K562 (cell line): Measurements from ENCODE around the gene AP3M1. TPM values are rescaled to one million over a fixed set of nuclear protein-coding genes. Genes with fewer than 3 reads are reported as not detected.

ENCODE experiments used
- ATAC-seq: fragments of 200-7000 bp; cut with Tn5 transposase; 3 replicates; pipeline ENCODE4 v1.9.1; 2020; ENCODE audit warnings: moderate library complexity
- BruUV-seq: library from RNA; stranded (reverse); fragments of 400-500 nt; replicated peaks from 2 replicates; lab custom pipeline; 2021; lab: Mats Ljungman, UMichigan
- CTCF ChIA-PET: fragments of 300-600 bp; formaldehyde crosslinking; extraction: SDS; loops from one replicate; lab custom pipeline; 2021; ENCODE audit warnings: low intra/inter-chr PET ratio; lab: Yijun Ruan, JAX
- POLR2A ChIA-PET: fragments of 300-600, 350-650 bp; sonication (Branson Sonifier 250); formaldehyde crosslinking; extraction: SDS; loops from one replicate; lab custom pipeline; 2021; ENCODE audit warnings: antibody characterized with exemption, inconsistent platforms; lab: Yijun Ruan, JAX
- DNase-seq, 4 experiments: peaks; one replicate each; pipeline versions ENCODE4 v3.0.0 to v3.0.0-alpha.2; 2011 to 2018; ENCODE audit warnings: low spot score in 3 of 4, mixed read lengths in 3 of 4; ENCODE audit errors: extremely low read depth in 1 of 4
- FAIRE-seq: peaks from 2 replicates; lab custom pipeline; 2011; peaks lifted over from hg19 to GRCh38; lab: Jason Lieb, UNC
- H2AFZ ChIP-seq: 2 replicates; pipeline ENCODE4 v1.6.0; 2011; ENCODE audit warnings: low read depth, low read length, control low read depth, inconsistent platforms
- H3K27ac ChIP-seq: fragments of 200-600 bp; 3 replicates; pipeline ENCODE4 v1.8.0; 2011; ENCODE audit warnings: low read depth, mild to moderate bottlenecking, control low read depth, inconsistent platforms, low read length, moderate library complexity, mixed read lengths; ENCODE audit errors: extremely low read depth
- H3K27me3 ChIP-seq, 2 experiments: fragments of 300-600 bp in 1 of 2; 2 replicates in 1 of 2; 3 replicates in 1 of 2; pipeline versions ENCODE4 v1.6.0 to v1.8.0; 2011; ENCODE audit warnings: inconsistent platforms in 2 of 2, low read length in 2 of 2, mild to moderate bottlenecking in 1 of 2, mixed read lengths in 1 of 2, moderate library complexity in 1 of 2; ENCODE audit not compliant: control insufficient read depth in 2 of 2, insufficient read depth in 2 of 2
- H3K36me3 ChIP-seq: fragments of 300-600 bp; 3 replicates; pipeline ENCODE4 v1.8.0; 2011; ENCODE audit warnings: mild to moderate bottlenecking, low read length, inconsistent platforms; ENCODE audit not compliant: control insufficient read depth, insufficient read depth
- H3K4me1 ChIP-seq, 2 experiments: fragments of 200-600 bp in 1 of 2; replicated peaks in 1 of 2; 2 replicates in 1 of 2; 3 replicates in 1 of 2; pipeline versions ENCODE4 v1.5.1 to v1.8.0; 2011; ENCODE audit warnings: inconsistent platforms in 2 of 2, low read length in 2 of 2, mild to moderate bottlenecking in 1 of 2, mixed read lengths in 1 of 2, moderate library complexity in 1 of 2; ENCODE audit not compliant: control insufficient read depth in 2 of 2, insufficient read depth in 2 of 2
- H3K4me2 ChIP-seq: 2 replicates; pipeline ENCODE4 v1.6.1; 2011; ENCODE audit warnings: low read length, control low read depth, inconsistent platforms, mixed read lengths; ENCODE audit not compliant: insufficient read depth
- H3K4me3 ChIP-seq: fragments of 200-600 bp; sonication (generic), shearing (Covaris generic); 2 replicates; pipeline ENCODE4 v1.5.1; 2016; ENCODE audit warnings: control low read depth, inconsistent platforms
- H3K79me2 ChIP-seq: fragments of 200-600 bp; 3 replicates; pipeline ENCODE4 v1.8.0; 2011; ENCODE audit warnings: low read length, inconsistent platforms; ENCODE audit not compliant: control insufficient read depth, insufficient read depth
- H3K9ac ChIP-seq, 2 experiments: 2 replicates each; pipeline versions ENCODE4 v1.6.0 to v1.6.1; 2011; ENCODE audit warnings: low read depth in 2 of 2, low read length in 2 of 2, control low read depth in 1 of 2, inconsistent platforms in 1 of 2, mild to moderate bottlenecking in 1 of 2, mixed read lengths in 1 of 2; ENCODE audit not compliant: insufficient read depth in 1 of 2
- H3K9me1 ChIP-seq: one replicate; pipeline ENCODE4 v1.6.0; 2011; ENCODE audit warnings: inconsistent platforms, mild to moderate bottlenecking, low read length, moderate library complexity; ENCODE audit not compliant: control insufficient read depth, insufficient read depth
- H3K9me3 ChIP-seq: replicated peaks from 2 replicates; pipeline ENCODE4 v1.5.1; 2011; ENCODE audit warnings: low read depth, low read length, inconsistent platforms; ENCODE audit not compliant: control insufficient read depth, insufficient read depth
- H4K20me1 ChIP-seq: replicated peaks from 2 replicates; pipeline ENCODE4 v1.6.1; 2011; ENCODE audit warnings: low read length, inconsistent platforms, mixed read lengths; ENCODE audit not compliant: control insufficient read depth, insufficient read depth
- CBX3 ChIP-seq, 2 experiments: IDR thresholded peaks; 1 replicate in 1 of 2; 2 replicates in 1 of 2; pipeline ENCODE4 v1.6.1; 2012; ENCODE audit warnings: inconsistent platforms in 2 of 2, low read length in 2 of 2, borderline replicate concordance in 1 of 2, control low read depth in 1 of 2
- CEBPG ChIP-seq, 3 experiments: fragments of 200-800 bp in 1 of 3; sonication (Bioruptor generic) in 1 of 3; sonication (generic) in 1 of 3; formaldehyde crosslinking in 1 of 3; IDR thresholded peaks in 2 of 3; conservative IDR thresholded peaks in 1 of 3; 2 replicates each; pipeline versions ENCODE4 v1.6.1 to v1.8.0; 2016 to 2022; ENCODE audit warnings: missing compliant biosample characterization in 2 of 3, missing genetic modification characterization in 2 of 3, mild to moderate bottlenecking in 1 of 3, missing genetic modification reagents in 1 of 3
- ELF1 ChIP-seq: fragments of 200-800 bp; sonication (Bioruptor generic); IDR thresholded peaks from 2 replicates; pipeline ENCODE4 v1.6.1; 2016; ENCODE audit warnings: missing genetic modification characterization, missing compliant biosample characterization
- FOXA3 ChIP-seq, 2 experiments: fragments of 450-650 bp in 1 of 2; sonication (generic) in 1 of 2; formaldehyde crosslinking; IDR thresholded peaks in 1 of 2; conservative IDR thresholded peaks in 1 of 2; 2 replicates each; pipeline versions ENCODE4 v1.4.0 to v1.8.0; 2020 to 2022; ENCODE audit warnings: mild to moderate bottlenecking in 2 of 2, missing genetic modification reagents in 1 of 2
- GTF2E2 ChIP-seq: fragments of 200-800 bp; sonication (Bioruptor generic); IDR thresholded peaks from 2 replicates; pipeline ENCODE4 v1.6.1; 2016; ENCODE audit warnings: missing genetic modification characterization, missing compliant biosample characterization
- POLR2H ChIP-seq: IDR thresholded peaks from 2 replicates; pipeline ENCODE4 v1.6.1; 2016; ENCODE audit warnings: missing genetic modification characterization, low read depth, mild to moderate bottlenecking, control low read depth, missing compliant biosample characterization, moderate library complexity
- SRF ChIP-seq, 2 experiments: fragments of 250-450, 450-650 bp in 1 of 2; sonication (Bioruptor Pico) in 1 of 2; sonication (generic) in 1 of 2; formaldehyde crosslinking; IDR thresholded peaks; 2 replicates each; pipeline versions ENCODE4 v1.5.0 to v1.5.1; 2020 to 2022; ENCODE audit warnings: mild to moderate bottlenecking in 1 of 2, missing genetic modification reagents in 1 of 2
- TOE1 ChIP-seq, 2 experiments: fragments of 450-650 bp in 1 of 2; sonication (generic) in 1 of 2; formaldehyde crosslinking in 1 of 2; IDR thresholded peaks; 2 replicates each; pipeline versions ENCODE4 v1.7.1 to v1.8.0; 2016 to 2022; ENCODE audit warnings: borderline replicate concordance in 2 of 2, mild to moderate bottlenecking in 2 of 2, antibody characterized with exemption in 1 of 2, inconsistent platforms in 1 of 2, low read depth in 1 of 2, missing genetic modification reagents in 1 of 2, moderate library complexity in 1 of 2
- ZFP1 ChIP-seq: fragments of 450-650 bp; formaldehyde crosslinking; IDR thresholded peaks from 2 replicates; pipeline ENCODE4 v1.4.0; 2020; ENCODE audit warnings: mild to moderate bottlenecking, mixed read lengths
- ZNF217 ChIP-seq: sonication (generic); formaldehyde crosslinking; IDR thresholded peaks from 2 replicates; pipeline ENCODE4 v1.8.0; 2022; ENCODE audit warnings: mild to moderate bottlenecking, missing genetic modification reagents
- WGBS: fragments of 100-300 bp; shearing (Covaris generic); methylation state at CpG from one replicate; pipeline ENCODE4 v1.1.6; 2016; ENCODE audit warnings: low coverage, mixed read lengths; ENCODE audit not compliant: insufficient coverage; ENCODE audit errors: missing lambda C conversion rate; 5-methylcytosine and 5-hydroxymethylcytosine counted together
- in situ Hi-C: fragments of 300-500 bp; cut with MboI; formaldehyde crosslinking; loops from 4 replicates; pipeline ENCODE4 v1.15.0; 2018; ENCODE audit warnings: inconsistent platforms, mixed read lengths
- intact Hi-C: fragments of 100-400 bp; cut with micrococcal nuclease; formaldehyde crosslinking; loops from 2 replicates; pipeline ENCODE4 v1.14.2; 2022
- polyA plus RNA-seq, 8 experiments: library from polyadenylated mRNA; depleted of rRNA in 4 of 8; stranded (reverse) in 5 of 8; unstranded in 3 of 8; fragments of >200 nt; fragmentation: Nextera tagmentation in 2 of 8; fragmentation: Illumina TruSeq in 1 of 8; extraction: Ambion mirVana in 2 of 8; extraction: Trizol in 1 of 8; gene quantifications; 2 replicates each; pipeline versions ENCODE4 v1.2.1 to v1.2.3, GENCODE V29; 2011 to 2014; ENCODE audit warnings: inconsistent platforms in 1 of 8, missing spikeins in 1 of 8
- total RNA-seq, 7 experiments: library from RNA; depleted of rRNA in 6 of 7; stranded (reverse); fragments of >200 nt in 6 of 7; fragmentation: Illumina TruSeq in 2 of 7; extraction: Trizol in 2 of 7; gene quantifications; 2 replicates each; pipeline versions ENCODE4 v1.2.1 to v1.2.3, GENCODE V29; 2011 to 2021; ENCODE audit warnings: low replicate concordance in 1 of 7
- TF ChIP-seq, protein P1 (sequence below): fragments of 450-650 bp; IDR thresholded peaks from 2 replicates; pipeline ENCODE4 v1.6.1; 2016; ENCODE audit warnings: mild to moderate bottlenecking
- TF ChIP-seq, protein P2 (sequence below), 2 experiments: fragments of 450-650 bp in 1 of 2; sonication (generic) in 1 of 2; formaldehyde crosslinking in 1 of 2; IDR thresholded peaks in 1 of 2; conservative IDR thresholded peaks in 1 of 2; 2 replicates each; pipeline versions ENCODE4 v1.6.1 to v1.8.1; 2016 to 2023; ENCODE audit warnings: mild to moderate bottlenecking in 2 of 2, moderate library complexity in 2 of 2, inconsistent platforms in 1 of 2, missing genetic modification reagents in 1 of 2

AP3M1 gene
- total and polyA plus RNA-seq, 9 of the 15 experiments (the other 6 are each of a cell fraction or from before 2014, with no cell fraction given): 44.3 to 135 (median 67.6) TPM

DNA sequence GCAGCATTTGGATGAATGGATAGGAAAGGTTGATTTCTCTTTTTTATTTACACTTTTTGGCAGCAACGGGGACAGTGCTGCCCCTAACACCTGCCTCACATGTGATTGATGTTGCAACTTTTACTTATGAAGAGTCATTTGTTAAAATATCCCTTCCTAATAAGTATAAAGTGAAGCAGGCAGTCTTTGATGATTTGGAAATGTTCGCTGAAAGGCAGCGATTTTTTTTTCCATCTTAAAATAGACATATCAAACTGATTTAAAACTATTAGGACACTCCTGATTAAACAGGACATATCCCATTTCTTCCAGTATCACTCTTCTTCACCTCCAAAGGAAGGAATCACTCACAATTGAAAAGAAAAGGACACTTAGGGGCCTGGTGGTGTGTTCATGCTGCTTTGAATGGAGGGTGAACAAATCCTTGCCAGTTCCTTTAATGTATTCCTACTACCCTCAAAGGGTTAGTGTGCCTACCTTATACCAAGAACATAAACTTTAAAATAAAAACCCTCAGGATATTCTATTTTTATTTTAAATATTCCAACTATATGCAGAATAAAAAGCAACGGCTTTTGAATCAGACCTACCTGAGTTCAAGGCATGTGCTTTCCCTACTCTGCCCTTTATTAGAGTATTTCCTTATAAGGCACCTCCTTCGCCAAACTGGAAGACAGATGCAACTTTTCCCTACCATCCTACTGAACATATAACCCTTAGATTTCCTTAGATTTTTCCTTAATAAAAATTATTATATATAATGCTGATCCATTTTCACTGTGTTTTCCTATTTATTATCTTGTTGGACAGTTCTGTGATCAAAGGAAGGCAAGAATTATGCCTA, 1.5 kb upstream of the AP3M1 start:
- WGBS: 3% methylated on average over 5 of the region's 5 CpGs
- peaks cover 6% of the 10 kb centered on the region for H3K9me1 ChIP-seq
- peaks cover 10 to 29% of the 10 kb centered on the region in 2 experiments for H3K4me1 ChIP-seq
- H3K27me3 ChIP-seq: no peaks in the 10 kb centered on the region
- in situ Hi-C loops: no loop called here
- ATAC-seq (no peak), FAIRE-seq (no peak), DNase-seq (peak in 1 of 4 experiments; percentile 18)
- POLR2A ChIA-PET: interaction anchor here (0.5 to 1.2 kb wide), 4 partner anchors 10 to 28 kb away, joined by 3 to 5 read pairs (median 4); no protein-coding TSS in a partner anchor
- H4K20me1 ChIP-seq: no peaks in the 10 kb centered on the region; the same call in 1 of the 2 replicates
- H3K9ac ChIP-seq: peak overlapping the region; percentile 85 to 96
- peak overlapping the region; percentile 90 for H2AFZ ChIP-seq
- H3K4me3 ChIP-seq: peak overlapping the region; percentile 93
- intact Hi-C loops: loop anchor here (2.0 to 5.0 kb wide), 2 partner anchors 25 to 80 kb away; no protein-coding TSS in a partner anchor
- CTCF ChIA-PET: interaction anchor here (0.9 to 1.1 kb wide), 2 partner anchors 83 to 92 kb away, joined by 3 to 5 read pairs; no protein-coding TSS in a partner anchor
- BruUV-seq: no TSS peak
- peak overlapping the region; percentile 98 for H3K4me2 ChIP-seq
- H3K27ac ChIP-seq: peak overlapping the region; percentile 94
- peaks cover 92% of the 10 kb centered on the region for H3K79me2 ChIP-seq
- H3K36me3 ChIP-seq: peaks cover 12% of the 10 kb centered on the region; the same call in 1 of the 3 replicates
- H3K9me3 ChIP-seq: no peaks in the 10 kb centered on the region
- TF ChIP-seq TOE1 (IDR thresholded peaks at IDR 0.05; ENCODE audit: borderline replicate concordance): 0 out of 2 replicates have a peak, but pooled peaks have one; percentile 5
- no peak for TF ChIP-seq TOE1 (CRISPR knock-in tag; IDR thresholded peaks at IDR 0.05; ENCODE audit: borderline replicate concordance, low read depth)
- TF ChIP-seq, protein P1, sequence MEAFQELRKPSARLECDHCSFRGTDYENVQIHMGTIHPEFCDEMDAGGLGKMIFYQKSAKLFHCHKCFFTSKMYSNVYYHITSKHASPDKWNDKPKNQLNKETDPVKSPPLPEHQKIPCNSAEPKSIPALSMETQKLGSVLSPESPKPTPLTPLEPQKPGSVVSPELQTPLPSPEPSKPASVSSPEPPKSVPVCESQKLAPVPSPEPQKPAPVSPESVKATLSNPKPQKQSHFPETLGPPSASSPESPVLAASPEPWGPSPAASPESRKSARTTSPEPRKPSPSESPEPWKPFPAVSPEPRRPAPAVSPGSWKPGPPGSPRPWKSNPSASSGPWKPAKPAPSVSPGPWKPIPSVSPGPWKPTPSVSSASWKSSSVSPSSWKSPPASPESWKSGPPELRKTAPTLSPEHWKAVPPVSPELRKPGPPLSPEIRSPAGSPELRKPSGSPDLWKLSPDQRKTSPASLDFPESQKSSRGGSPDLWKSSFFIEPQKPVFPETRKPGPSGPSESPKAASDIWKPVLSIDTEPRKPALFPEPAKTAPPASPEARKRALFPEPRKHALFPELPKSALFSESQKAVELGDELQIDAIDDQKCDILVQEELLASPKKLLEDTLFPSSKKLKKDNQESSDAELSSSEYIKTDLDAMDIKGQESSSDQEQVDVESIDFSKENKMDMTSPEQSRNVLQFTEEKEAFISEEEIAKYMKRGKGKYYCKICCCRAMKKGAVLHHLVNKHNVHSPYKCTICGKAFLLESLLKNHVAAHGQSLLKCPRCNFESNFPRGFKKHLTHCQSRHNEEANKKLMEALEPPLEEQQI: no peak
- 0 out of 3 replicates have a peak, but pooled peaks of 1 of the 2 experiments have one; percentile 14 for TF ChIP-seq CBX3 (IDR thresholded peaks at IDR 0.05; ENCODE audit: borderline replicate concordance in 1 of 2, low read length in 2 of 2)
- 0 out of 2 replicates have a peak, but pooled peaks have one; percentile 17 for TF ChIP-seq ELF1 (tag)
- peak; percentile 52; the same call in 1 of the 2 replicates for TF ChIP-seq GTF2E2
- TF ChIP-seq ZNF217 (CRISPR knock-in tag): no peak
- TF ChIP-seq ZFP1 (CRISPR knock-in tag): no peak
- peak in 1 of 2 experiments; percentile 87; a peak in 2 of 4 replicates for TF ChIP-seq SRF (CRISPR knock-in tag; IDR thresholded peaks at IDR 0.05)
- TF ChIP-seq, protein P2, sequence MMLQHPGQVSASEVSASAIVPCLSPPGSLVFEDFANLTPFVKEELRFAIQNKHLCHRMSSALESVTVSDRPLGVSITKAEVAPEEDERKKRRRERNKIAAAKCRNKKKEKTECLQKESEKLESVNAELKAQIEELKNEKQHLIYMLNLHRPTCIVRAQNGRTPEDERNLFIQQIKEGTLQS (IDR thresholded peaks at IDR 0.05): peak; percentile 25; the same call in 1 of the 2 replicates
- TF ChIP-seq, protein P2 (CRISPR knock-in tag; conservative IDR thresholded peaks at IDR 0.05): no peak
- TF ChIP-seq CEBPG (CRISPR knock-in tag; IDR thresholded peaks at IDR 0.05): peak; percentile 73; the same call in 1 of the 2 replicates
- peak; percentile 66 to 89 for TF ChIP-seq CEBPG (tag; conservative IDR thresholded peaks at IDR 0.05 in 1 of 2, IDR thresholded peaks at IDR 0.05 in 1 of 2)
- 0 out of 4 replicates have a peak, but pooled peaks of 1 of the 2 experiments have one; percentile 3 for TF ChIP-seq FOXA3 (CRISPR knock-in tag; conservative IDR thresholded peaks at IDR 0.05 in 1 of 2, IDR thresholded peaks at IDR 0.05 in 1 of 2)
- TF ChIP-seq POLR2H (tag): peak; percentile 47; the same call in 1 of the 2 replicates
